HepG2 (cell line): ENCODE measurements around the gene SELENOS.

Source experiments
- CTCF ChIP-seq: sonication (generic); formaldehyde crosslinking; IDR thresholded peaks from 2 replicates; pipeline ENCODE4 v1.5.0; 2020; ENCODE audit warnings: mild to moderate bottlenecking, missing genetic modification reagents, moderate library complexity
- FOXK2 ChIP-seq: fragments of 450-650 bp; IDR thresholded peaks from 2 replicates; pipeline ENCODE4 v1.6.1; 2016
- JUND ChIP-seq: sonication (generic); formaldehyde crosslinking; IDR thresholded peaks from 2 replicates; pipeline ENCODE4 v1.8.0; 2022; ENCODE audit warnings: mild to moderate bottlenecking, missing genetic modification reagents
- NFYB ChIP-seq: sonication (generic); formaldehyde crosslinking; IDR thresholded peaks from 2 replicates; pipeline ENCODE4 v1.4.0; 2020; ENCODE audit warnings: missing genetic modification reagents
- SIX4 ChIP-seq: sonication (generic); formaldehyde crosslinking; IDR thresholded peaks from 2 replicates; pipeline ENCODE4 v1.4.0; 2020; ENCODE audit warnings: missing genetic modification reagents
- TIGD3 ChIP-seq: sonication (generic); formaldehyde crosslinking; IDR thresholded peaks from 2 replicates; pipeline ENCODE4 v1.5.1; 2020; ENCODE audit warnings: mild to moderate bottlenecking, missing genetic modification reagents, borderline replicate concordance
- YY1 ChIP-seq: IDR thresholded peaks from 2 replicates; pipeline ENCODE4 v1.6.1; 2011; ENCODE audit warnings: low read length, low read depth, moderate library complexity, mild to moderate bottlenecking; ENCODE audit not compliant: insufficient read depth, insufficient replicate concordance
- ZFY ChIP-seq: sonication (generic); formaldehyde crosslinking; IDR thresholded peaks from 2 replicates; pipeline ENCODE4 v1.4.0; 2020; ENCODE audit warnings: missing genetic modification reagents
- ZNF101 ChIP-seq: sonication (generic); formaldehyde crosslinking; IDR thresholded peaks from 2 replicates; pipeline ENCODE4 v1.4.0; 2020; ENCODE audit warnings: mild to moderate bottlenecking, low read depth, missing genetic modification reagents, borderline replicate concordance
- ZNF619 ChIP-seq: sonication (generic); formaldehyde crosslinking; IDR thresholded peaks from 2 replicates; pipeline ENCODE4 v1.4.0; 2020; ENCODE audit warnings: mild to moderate bottlenecking, missing genetic modification reagents
- ZNF660 ChIP-seq: sonication (generic); formaldehyde crosslinking; IDR thresholded peaks from 2 replicates; pipeline ENCODE4 v1.5.1; 2020; ENCODE audit warnings: mild to moderate bottlenecking, low read depth, missing genetic modification reagents, borderline replicate concordance
- TF ChIP-seq, protein P1 (sequence below): sonication (generic); formaldehyde crosslinking; IDR thresholded peaks from 2 replicates; pipeline ENCODE4 v1.4.0; 2020; ENCODE audit warnings: missing genetic modification reagents
- TF ChIP-seq, protein P2 (sequence below): sonication (generic); formaldehyde crosslinking; IDR thresholded peaks from 2 replicates; pipeline ENCODE4 v1.5.1; 2020; ENCODE audit warnings: mild to moderate bottlenecking, missing genetic modification reagents

- TF ChIP-seq, protein P1, sequence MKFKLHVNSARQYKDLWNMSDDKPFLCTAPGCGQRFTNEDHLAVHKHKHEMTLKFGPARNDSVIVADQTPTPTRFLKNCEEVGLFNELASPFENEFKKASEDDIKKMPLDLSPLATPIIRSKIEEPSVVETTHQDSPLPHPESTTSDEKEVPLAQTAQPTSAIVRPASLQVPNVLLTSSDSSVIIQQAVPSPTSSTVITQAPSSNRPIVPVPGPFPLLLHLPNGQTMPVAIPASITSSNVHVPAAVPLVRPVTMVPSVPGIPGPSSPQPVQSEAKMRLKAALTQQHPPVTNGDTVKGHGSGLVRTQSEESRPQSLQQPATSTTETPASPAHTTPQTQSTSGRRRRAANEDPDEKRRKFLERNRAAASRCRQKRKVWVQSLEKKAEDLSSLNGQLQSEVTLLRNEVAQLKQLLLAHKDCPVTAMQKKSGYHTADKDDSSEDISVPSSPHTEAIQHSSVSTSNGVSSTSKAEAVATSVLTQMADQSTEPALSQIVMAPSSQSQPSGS (CRISPR knock-in tag), result no peak
- no peak for TF ChIP-seq ZNF101 (CRISPR knock-in tag)
- TF ChIP-seq SIX4, result no peak
- TF ChIP-seq, protein P2, sequence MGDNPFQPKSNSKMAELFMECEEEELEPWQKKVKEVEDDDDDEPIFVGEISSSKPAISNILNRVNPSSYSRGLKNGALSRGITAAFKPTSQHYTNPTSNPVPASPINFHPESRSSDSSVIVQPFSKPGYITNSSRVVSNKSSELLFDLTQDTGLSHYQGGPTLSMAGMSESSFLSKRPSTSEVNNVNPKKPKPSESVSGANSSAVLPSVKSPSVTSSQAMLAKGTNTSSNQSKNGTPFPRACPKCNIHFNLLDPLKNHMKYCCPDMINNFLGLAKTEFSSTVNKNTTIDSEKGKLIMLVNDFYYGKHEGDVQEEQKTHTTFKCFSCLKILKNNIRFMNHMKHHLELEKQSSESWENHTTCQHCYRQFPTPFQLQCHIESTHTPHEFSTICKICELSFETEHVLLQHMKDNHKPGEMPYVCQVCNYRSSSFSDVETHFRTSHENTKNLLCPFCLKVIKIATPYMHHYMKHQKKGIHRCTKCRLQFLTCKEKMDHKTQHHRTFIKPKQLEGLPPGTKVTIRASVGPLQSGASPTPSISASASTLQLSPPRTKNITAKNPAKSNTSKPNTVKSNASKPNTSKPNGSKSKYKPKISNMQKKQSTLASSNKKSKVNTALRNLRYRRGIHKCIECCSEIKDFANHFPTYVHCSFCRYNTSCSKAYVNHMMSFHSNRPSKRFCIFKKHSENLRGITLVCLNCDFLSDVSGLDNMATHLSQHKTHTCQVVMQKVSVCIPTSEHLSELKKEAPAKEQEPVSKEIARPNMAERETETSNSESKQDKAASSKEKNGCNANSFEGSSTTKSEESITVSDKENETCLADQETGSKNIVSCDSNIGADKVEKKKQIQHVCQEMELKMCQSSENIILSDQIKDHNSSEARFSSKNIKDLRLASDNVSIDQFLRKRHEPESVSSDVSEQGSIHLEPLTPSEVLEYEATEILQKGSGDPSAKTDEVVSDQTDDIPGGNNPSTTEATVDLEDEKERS (CRISPR knock-in tag), result no peak
- no peak for TF ChIP-seq JUND (CRISPR knock-in tag)
- TF ChIP-seq FOXK2, result no peak
- TF ChIP-seq ZNF660 (CRISPR knock-in tag), result no peak
- TF ChIP-seq ZNF619 (CRISPR knock-in tag), result no peak
- TF ChIP-seq CTCF (CRISPR knock-in tag), result no peak
- TF ChIP-seq YY1, result no peak
- TF ChIP-seq TIGD3, result no peak
- no peak for TF ChIP-seq ZFY (CRISPR knock-in tag)
- TF ChIP-seq NFYB, result no peak
Observed at GRCh38 chr15:101255051-101255395, 22.3 kb downstream of the SELENOS start.
